ENCODE measurements around the gene TMEM119.
A peak's percentile ranks its signal among the peaks of the same experiment; 100 is the strongest.

DNA sequence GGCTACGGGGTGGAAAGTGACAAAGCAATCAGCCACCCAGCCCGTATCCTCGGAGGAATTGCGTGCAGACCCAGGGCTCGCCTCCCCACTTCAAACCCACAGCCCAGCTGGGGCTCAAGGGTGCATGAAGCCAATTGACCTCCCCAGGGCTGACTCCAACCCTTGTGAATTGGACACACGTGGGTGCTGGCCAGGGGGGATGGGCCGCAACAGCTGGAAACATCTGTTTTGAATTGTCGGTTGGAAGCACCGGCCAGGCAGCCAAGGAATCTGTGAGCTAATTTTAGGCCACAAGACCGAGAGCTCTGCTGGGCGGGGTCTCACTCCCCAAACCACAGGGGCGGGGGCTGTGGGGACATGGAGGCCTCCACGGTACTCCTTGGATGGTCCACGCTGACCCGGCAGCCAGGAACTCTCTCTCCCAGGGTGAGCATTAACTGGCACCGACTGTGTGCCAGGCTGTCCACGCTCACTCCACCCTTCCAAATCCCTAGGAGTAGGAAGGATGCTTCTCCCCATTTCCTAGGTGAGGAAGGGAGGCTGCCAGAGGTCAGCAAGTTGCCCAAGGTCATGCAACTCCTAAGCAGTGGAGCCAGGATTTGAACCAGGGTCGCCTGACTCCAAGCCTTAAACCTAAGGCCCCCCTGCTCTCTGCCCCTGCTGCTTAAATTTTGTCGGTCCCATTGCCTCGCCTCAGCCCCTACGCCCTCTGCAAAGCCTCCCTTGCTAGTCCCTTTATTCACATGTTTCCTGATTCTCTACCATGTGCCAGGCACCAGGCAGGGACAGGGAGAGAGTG lies 11.9 kb upstream of the TMEM119 start:
- TF ChIP-seq, protein P1, sequence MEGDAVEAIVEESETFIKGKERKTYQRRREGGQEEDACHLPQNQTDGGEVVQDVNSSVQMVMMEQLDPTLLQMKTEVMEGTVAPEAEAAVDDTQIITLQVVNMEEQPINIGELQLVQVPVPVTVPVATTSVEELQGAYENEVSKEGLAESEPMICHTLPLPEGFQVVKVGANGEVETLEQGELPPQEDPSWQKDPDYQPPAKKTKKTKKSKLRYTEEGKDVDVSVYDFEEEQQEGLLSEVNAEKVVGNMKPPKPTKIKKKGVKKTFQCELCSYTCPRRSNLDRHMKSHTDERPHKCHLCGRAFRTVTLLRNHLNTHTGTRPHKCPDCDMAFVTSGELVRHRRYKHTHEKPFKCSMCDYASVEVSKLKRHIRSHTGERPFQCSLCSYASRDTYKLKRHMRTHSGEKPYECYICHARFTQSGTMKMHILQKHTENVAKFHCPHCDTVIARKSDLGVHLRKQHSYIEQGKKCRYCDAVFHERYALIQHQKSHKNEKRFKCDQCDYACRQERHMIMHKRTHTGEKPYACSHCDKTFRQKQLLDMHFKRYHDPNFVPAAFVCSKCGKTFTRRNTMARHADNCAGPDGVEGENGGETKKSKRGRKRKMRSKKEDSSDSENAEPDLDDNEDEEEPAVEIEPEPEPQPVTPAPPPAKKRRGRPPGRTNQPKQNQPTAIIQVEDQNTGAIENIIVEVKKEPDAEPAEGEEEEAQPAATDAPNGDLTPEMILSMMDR (IDR thresholded peaks at IDR 0.05) = no peak
- TF ChIP-seq, protein P2, sequence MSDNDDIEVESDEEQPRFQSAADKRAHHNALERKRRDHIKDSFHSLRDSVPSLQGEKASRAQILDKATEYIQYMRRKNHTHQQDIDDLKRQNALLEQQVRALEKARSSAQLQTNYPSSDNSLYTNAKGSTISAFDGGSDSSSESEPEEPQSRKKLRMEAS (IDR thresholded peaks at IDR 0.05; ENCODE audit: low read depth) = peak; percentile 39; the same call in 1 of the 2 replicates
- TF ChIP-seq YY1 (IDR thresholded peaks at IDR 0.05; ENCODE audit: low read depth) = no peak
- TF ChIP-seq RFX5 (IDR thresholded peaks at IDR 0.05; ENCODE audit: low read length) = no peak
- no peak for TF ChIP-seq RCOR1 (IDR thresholded peaks at IDR 0.05; ENCODE audit: low read length)
- TF ChIP-seq NRF1 (IDR thresholded peaks at IDR 0.05; ENCODE audit: low read depth, low read length) = no peak
- TF ChIP-seq, protein P3, sequence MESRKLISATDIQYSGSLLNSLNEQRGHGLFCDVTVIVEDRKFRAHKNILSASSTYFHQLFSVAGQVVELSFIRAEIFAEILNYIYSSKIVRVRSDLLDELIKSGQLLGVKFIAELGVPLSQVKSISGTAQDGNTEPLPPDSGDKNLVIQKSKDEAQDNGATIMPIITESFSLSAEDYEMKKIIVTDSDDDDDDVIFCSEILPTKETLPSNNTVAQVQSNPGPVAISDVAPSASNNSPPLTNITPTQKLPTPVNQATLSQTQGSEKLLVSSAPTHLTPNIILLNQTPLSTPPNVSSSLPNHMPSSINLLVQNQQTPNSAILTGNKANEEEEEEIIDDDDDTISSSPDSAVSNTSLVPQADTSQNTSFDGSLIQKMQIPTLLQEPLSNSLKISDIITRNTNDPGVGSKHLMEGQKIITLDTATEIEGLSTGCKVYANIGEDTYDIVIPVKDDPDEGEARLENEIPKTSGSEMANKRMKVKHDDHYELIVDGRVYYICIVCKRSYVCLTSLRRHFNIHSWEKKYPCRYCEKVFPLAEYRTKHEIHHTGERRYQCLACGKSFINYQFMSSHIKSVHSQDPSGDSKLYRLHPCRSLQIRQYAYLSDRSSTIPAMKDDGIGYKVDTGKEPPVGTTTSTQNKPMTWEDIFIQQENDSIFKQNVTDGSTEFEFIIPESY (IDR thresholded peaks at IDR 0.05; ENCODE audit: borderline replicate concordance, low read depth) = no peak
- no peak for TF ChIP-seq SMC3 (IDR thresholded peaks at IDR 0.05; ENCODE audit: low read depth, low read length)
- TF ChIP-seq, protein P4, sequence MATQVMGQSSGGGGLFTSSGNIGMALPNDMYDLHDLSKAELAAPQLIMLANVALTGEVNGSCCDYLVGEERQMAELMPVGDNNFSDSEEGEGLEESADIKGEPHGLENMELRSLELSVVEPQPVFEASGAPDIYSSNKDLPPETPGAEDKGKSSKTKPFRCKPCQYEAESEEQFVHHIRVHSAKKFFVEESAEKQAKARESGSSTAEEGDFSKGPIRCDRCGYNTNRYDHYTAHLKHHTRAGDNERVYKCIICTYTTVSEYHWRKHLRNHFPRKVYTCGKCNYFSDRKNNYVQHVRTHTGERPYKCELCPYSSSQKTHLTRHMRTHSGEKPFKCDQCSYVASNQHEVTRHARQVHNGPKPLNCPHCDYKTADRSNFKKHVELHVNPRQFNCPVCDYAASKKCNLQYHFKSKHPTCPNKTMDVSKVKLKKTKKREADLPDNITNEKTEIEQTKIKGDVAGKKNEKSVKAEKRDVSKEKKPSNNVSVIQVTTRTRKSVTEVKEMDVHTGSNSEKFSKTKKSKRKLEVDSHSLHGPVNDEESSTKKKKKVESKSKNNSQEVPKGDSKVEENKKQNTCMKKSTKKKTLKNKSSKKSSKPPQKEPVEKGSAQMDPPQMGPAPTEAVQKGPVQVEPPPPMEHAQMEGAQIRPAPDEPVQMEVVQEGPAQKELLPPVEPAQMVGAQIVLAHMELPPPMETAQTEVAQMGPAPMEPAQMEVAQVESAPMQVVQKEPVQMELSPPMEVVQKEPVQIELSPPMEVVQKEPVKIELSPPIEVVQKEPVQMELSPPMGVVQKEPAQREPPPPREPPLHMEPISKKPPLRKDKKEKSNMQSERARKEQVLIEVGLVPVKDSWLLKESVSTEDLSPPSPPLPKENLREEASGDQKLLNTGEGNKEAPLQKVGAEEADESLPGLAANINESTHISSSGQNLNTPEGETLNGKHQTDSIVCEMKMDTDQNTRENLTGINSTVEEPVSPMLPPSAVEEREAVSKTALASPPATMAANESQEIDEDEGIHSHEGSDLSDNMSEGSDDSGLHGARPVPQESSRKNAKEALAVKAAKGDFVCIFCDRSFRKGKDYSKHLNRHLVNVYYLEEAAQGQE (IDR thresholded peaks at IDR 0.05; ENCODE audit: low read depth, low read length) = no peak
- TF ChIP-seq EZH2phosphoT487 (IDR thresholded peaks at IDR 0.05; ENCODE audit: borderline replicate concordance, low read depth) = no peak
- no peak for TF ChIP-seq POLR2AphosphoS5 (IDR thresholded peaks at IDR 0.05; ENCODE audit: low read depth, low read length)
- peak; percentile 88 for TF ChIP-seq TCF12 (IDR thresholded peaks at IDR 0.05)
